CD4-positive, alpha-beta T cell treated with Interleukin-10 for 1 hour (primary cell): ENCODE results near the gene ATP2A3.
"Not testable (repeated sequence)": the region's sequence is repeated elsewhere in the genome, so short reads cannot be mapped to it uniquely, and the experiment has no call there.

ENCODE experiments used
- DNase-seq: peaks from one replicate; pipeline ENCODE4 v3.0.0-alpha.2; 2020

The ATP2A3 gene

GRCh38 chr17:3964203-3965117 is at the start of gene ATP2A3:
ATP2A3 (minus strand) TSS chr17:3964437; CDS start chr17:3964291, 146 bp downstream.
- DNase-seq: peak; percentile 72

GRCh38 chr17:4010754-4011153 is 46.5 kb upstream of the ATP2A3 start:
- DNase-seq: no peak

- DNase-seq: no peak
Measured at GRCh38 chr17:4009186-4009785, 45.0 kb upstream of the ATP2A3 start.

- DNase-seq: no peak
Measured at GRCh38 chr17:4008441-4009185, 44.4 kb upstream of the ATP2A3 start.

GRCh38 chr17:4008082-4008435 is 43.8 kb upstream of the ATP2A3 start:
- no peak for DNase-seq

GRCh38 chr17:4007346-4008081 is 43.3 kb upstream of the ATP2A3 start:
- no peak for DNase-seq

GRCh38 chr17:4006745-4007211 is 42.5 kb upstream of the ATP2A3 start:
- no peak for DNase-seq

GRCh38 chr17:4006165-4006589 is 41.9 kb upstream of the ATP2A3 start:
- DNase-seq: no peak

GRCh38 chr17:4005296-4006164 is 41.3 kb upstream of the ATP2A3 start:
- no peak for DNase-seq

GRCh38 chr17:4004517-4005295 is 40.5 kb upstream of the ATP2A3 start:
- DNase-seq: peak; percentile 57

GRCh38 chr17:4003501-4004421 is 39.5 kb upstream of the ATP2A3 start:
- no peak for DNase-seq

GRCh38 chr17:4003131-4003500 is 38.9 kb upstream of the ATP2A3 start:
- no peak for DNase-seq

- DNase-seq: no peak
Measured at GRCh38 chr17:4001048-4001590, 36.9 kb upstream of the ATP2A3 start.

- DNase-seq: no peak
Measured at GRCh38 chr17:3998436-3998835, 34.2 kb upstream of the ATP2A3 start.

- no peak for DNase-seq
Measured at GRCh38 chr17:3995067-3995466, 30.8 kb upstream of the ATP2A3 start.

- DNase-seq: no peak
Measured at GRCh38 chr17:3994221-3994576, 30.0 kb upstream of the ATP2A3 start.

GRCh38 chr17:3993493-3994220 is 29.4 kb upstream of the ATP2A3 start:
- DNase-seq: no peak

- DNase-seq: no peak
Measured at GRCh38 chr17:3992370-3992769, 28.1 kb upstream of the ATP2A3 start.

GRCh38 chr17:3991699-3992098 is 27.5 kb upstream of the ATP2A3 start:
- DNase-seq: not testable (repeated sequence)
